Stimulated activated CD4-positive, alpha-beta T cell treated with anti-CD3 and anti-CD28 coated beads, Interleukin-1b, Interleukin-23, amount 100 ng/mL, for 4 hours (primary cell): ENCODE data around the gene CDC5L.
"Not testable (repeated sequence)": the region's sequence is repeated elsewhere in the genome, so short reads cannot be mapped to it uniquely, and the experiment has no call there.

ENCODE experiments used
- DNase-seq, 2 donors: peaks; one replicate each; pipeline ENCODE4 v3.0.0-alpha.2; 2020; ENCODE audit warnings: low read depth in 2 of 2

The CDC5L gene

DNA sequence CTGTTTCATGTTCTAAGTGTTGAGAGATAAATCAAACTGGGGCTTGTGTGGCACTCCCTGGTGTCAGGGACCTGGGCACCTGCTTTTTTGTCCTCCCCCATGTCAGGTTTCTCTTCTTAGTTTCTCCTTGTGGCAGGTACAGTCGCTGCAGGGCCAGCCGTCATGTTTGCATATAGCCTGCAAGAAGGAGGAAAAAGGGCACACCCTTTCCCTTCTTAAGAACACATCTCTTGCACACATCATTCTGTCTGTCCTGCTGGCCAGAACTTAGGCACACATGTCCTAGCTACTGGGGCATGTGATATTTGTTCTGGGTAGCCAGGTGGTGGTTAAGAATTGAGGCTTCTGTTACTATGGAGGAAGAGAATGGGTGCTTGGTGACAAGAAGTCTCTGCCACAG lies 27.9 kb downstream of the CDC5L start:
- no peak for DNase-seq

DNA sequence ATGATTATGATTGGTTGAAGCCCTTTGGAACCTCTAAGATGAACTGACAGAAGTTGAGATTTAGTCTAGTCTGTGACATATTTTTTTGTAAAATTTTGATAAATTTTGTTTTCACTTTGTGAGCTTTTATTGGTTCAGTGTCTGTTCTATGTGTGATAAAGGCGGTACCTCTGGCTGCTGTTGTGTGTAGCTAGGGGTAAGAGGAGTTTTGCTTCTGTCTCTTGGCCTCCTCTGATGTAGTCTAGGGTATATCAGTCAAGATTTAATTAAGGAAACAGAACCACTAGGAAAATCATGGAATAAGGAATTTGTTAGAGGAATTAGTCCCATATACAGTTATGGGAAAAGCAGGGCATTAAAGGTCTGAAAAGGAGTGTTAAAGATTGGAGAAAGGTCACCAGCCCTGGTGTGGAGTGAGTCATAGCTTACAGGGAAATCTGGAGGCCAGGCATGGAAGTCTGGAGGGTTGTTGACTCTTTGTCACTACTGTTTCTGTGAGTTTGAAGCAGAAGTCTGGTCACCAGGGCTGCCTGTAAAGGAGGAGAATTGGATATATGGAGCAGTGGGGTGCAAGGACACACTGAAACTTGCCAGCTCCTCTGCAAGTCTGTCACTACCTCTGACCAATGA lies 28.5 kb downstream of the CDC5L start:
- DNase-seq, result no peak

DNA sequence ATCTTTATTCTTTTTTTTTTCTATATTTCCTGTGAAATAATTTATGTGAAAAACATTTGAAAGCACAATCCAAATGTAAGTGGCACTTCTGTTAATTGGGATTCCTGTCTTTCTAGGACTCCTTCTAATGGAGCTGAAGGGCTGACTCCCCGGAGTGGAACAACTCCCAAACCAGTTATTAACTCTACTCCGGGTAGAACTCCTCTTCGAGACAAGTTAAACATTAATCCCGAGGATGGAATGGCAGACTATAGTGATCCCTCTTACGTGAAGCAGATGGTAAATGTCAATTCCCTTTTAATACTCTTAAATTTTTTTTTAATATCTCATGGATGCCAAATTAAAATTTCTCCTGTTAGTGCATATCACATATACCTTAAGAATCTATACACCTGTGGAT lies 35.0 kb downstream of the CDC5L start:
- no peak for DNase-seq

DNA sequence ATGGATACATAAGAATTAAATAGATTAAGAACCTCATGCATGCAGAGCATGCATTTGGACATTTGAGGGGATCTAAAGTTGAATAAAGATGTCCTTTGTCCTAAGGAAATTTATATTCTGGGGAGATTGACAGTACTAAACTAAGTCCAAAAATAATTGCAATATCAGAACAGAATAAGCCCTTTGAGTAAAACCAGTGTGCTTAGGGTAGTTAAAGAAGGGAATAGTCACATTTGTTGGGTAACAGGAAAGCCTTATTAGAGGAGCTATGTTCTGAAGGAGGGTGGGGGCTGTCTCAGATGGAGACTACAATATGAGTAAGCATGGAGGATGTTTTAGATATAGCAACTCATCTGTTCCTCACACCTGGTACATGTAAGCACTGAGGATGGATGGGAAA lies 35.8 kb downstream of the CDC5L start:
- DNase-seq, result no peak

DNA sequence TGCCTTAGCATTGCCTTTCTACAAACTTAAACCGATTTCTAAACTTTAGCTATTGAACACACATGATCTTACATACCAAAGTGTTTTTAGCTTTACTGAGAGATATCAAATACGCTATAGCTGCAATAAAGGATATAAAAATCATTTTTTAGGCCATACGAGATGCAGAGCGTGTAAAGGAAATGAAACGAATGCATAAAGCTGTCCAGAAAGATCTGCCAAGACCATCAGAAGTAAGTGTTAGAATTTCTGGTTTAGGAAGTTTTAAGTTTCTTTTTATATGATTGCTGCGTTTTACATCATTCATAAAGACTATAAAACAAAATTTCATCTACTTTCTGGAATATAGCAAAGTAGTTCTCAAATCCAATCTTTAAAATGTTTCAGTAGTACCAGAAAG lies 38.4 kb downstream of the CDC5L start:
- DNase-seq, result no peak

DNA sequence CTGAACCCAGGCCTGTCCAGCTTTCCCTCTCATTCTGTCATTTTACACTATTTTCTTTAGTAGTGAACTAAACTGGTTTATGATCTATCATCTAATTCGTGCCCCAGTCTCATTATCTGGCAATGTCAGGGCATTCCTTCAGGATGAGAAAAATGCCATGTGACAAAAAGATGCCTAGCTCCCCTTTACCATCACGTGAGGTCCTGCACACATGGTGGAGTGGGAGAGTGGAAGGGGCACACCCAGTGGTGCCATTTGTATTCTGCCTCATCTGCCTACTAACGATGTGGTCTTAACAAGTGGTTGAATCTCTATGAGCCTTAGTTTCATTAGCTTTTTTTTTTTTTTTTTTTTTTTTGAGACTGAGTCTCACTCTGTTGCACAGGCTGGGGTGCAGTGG lies 41.2 kb downstream of the CDC5L start:
- DNase-seq, result no peak

DNA sequence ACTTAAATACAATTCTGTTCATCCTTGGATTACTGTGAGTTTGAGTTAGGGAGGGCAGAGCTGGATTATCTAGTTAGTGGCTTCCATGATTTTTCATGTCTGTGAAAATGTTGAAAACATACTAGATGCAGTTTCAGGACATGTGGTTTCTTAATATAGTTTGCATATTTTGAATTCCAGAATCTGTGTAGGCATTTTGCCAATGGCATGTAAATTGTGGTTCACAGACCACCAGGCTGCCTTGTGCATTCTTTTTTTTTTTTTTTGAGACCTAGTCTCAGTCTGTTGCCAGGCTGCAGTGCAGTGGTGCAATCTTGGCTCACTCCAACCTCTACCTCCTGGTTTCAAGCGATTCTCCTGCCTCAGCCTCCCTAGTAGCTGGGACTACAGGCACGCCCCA lies 42.8 kb downstream of the CDC5L start:
- no peak for DNase-seq

DNA sequence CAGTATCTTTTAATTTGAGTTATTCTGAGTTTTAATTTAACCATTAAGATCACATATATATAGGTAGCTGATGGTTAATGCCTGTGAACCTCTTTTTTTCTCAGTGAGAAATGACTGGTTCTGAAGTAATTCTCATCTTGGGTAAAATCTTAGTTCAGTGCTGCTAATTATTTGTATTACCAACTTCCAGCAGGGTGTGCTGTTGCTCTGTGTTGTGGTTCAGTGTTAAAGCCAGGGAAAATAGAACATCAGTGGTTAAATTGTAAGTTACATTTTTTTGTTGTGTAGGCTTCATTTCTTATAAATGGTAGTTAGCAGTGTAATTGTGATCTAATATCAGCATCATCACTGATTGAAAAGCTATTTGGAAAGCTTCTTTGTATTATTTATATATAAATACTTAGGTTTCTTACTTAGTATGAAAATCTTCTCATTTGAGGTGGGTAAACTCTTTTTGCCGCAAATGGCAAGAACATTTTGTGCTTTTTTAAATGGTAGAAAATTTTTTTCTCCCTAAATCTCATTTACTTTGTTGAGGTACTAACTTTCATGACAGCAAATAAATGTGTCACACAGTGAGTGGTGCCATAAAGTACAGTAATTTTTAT lies 43.7 kb downstream of the CDC5L start:
- DNase-seq, result peak; percentile 7 to 12

DNA sequence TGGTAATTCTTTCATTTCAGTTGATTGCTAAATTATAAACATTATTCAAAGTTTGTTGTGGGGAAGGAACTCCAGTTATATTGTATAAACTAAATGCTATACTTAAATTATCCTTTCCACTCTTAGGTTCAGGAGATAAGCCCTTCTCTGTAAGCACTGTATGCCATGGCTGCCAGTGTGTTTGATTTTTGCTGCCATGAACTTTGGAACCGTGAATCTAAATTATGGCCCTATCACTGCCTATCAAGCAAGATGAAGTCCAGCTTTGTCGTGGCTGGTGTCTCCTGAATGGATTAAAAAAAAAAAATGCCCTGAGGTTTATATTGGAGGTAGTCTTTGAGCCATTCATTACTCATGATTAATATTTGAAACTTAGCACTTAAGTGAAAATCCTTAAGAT lies 44.7 kb downstream of the CDC5L start:
- no peak for DNase-seq

DNA sequence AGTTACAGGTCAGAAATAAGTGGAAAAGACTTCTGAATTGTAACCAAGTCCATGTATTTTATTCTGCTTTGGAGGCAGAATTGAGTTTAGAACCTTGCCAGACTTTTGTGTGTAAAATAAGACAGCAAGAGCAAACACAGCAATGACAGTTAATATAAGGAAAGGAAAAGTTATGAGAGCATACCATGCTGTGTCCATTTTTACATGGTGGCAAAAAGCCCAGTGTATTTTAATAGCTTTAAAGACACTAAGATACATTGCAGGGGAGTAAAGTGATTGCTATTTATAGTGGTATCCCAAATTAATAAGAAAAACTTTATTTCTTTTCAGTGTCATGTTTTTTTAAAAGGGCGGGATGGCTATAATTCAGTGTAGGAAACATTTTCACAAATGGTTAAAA lies 45.2 kb downstream of the CDC5L start:
- no peak for DNase-seq

DNA sequence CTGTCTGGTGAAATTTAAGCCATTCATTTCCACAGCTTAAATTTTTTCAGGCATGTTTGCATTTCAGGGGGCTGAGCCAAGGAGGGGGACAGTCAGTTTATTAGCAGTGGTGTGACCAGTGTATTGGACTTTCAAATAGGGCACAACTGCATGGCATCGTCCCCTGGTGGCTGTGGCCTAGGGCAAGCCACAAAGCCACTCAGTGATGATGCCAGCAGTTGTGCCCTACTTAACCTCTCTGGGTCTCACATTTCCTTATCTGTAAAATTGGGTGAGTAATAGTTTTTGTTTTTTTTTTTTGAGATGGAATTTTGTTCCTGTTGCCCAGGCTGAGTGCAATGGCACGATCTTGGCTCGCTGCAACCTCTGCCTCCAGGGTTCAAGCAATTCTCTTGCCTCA lies 48.0 kb downstream of the CDC5L start:
- DNase-seq, result no peak

DNA sequence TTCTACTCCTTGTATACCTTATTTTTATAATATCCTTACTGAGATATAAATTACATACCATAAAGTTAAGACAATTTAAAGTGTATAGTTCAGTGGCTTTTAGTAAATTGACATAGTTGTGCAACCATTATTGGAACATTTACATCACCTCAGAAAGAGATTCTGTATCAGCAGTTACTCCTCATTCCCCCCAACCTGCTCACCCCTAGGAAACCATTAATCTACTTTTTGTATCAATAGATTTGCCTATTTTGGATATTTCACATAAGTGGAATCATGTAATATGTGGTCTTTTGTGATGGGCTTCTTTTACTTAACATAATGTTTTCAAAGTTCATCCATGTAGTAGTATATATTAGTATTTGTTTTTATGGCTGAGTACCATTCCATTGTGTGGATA lies 51.3 kb downstream of the CDC5L start:
- no peak for DNase-seq

DNA sequence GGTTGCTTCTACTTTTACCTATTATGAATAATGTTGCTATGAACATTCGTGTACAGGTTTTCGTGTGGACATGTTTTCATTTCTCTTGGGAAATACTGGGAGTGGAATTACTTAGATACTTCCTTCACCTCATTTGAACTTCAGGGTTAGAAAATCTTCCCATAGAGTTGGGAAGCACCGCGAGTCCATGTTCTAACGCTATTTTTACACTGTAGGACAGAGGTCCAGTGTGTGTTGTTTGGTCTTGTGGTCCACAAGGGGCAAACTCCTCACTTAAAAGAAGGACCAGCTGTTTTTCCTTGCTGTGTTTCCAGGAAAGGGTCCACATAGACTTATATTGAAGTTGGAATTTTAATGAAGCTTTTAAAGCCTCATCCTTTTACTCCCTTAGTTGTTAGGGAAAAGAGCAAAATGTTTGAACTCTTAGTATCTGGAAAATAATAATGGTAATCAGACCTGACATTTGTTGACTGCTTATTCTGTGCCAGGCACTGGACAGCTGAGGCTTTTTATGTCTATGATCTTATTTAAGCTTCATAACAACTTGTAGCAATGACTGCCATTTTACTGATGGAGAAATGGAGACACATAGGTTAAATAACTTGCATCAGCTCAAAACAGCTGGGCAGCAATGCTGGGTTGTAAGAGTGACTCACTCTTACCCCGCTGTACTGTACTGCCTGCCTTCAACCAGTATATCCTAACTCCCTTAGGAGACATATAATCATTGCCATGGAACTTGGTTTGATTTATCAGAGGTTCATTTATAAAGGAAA lies 52.0 kb downstream of the CDC5L start:
- no peak for DNase-seq

DNA sequence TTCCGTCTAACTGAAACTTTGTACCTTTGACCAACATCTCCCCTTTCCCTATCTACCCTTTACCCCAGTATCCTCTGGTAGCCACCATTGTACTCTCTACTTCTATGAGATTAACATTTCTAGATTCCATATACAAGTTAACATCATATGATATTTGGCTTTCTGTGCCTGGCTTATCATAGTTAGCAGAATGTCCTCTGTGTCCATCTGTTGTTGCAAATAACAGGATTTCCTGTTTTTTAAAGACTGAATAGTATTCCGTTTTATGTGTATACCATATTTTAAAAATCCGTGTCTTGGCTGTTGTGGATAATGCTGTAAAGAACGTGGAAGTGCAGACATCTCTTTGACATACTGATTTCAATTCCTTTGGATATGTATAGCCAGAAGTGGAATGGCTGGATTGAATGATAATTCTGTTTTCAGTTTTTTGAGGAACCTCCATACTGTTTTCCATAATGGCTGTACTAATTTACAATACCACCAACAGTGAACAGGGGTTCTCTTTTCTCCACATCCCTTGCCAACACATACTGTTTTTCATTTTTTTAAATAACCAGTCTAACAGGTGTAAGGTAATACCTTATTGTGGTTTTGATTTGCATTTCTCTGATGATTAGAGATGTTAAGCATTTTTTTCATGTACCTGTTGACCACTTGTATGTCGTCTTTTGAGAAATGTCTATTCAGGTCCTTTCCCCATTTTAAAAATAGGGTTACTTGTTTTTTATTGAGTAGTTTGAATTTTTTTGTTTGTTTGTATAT lies 53.8 kb downstream of the CDC5L start:
- DNase-seq, result no peak

DNA sequence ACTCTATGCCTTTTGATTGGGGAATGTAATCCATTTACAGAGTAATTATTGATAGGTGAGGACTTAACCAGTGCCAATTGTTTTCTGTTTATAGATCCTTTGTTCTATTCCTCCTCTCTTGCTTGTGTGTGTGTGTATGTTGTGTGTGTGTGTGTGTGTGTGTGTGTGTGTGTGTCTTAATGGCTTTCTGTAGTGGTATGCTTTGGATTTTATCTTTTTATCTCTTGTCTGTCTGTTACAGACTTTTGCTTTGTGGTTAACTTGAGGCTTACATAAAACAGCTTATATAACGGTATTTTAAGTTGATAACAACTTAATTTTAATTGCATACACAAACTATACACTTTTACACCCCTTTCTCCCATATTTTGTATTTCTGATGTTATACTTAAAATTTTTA lies 54.7 kb downstream of the CDC5L start:
- DNase-seq, result no peak

DNA sequence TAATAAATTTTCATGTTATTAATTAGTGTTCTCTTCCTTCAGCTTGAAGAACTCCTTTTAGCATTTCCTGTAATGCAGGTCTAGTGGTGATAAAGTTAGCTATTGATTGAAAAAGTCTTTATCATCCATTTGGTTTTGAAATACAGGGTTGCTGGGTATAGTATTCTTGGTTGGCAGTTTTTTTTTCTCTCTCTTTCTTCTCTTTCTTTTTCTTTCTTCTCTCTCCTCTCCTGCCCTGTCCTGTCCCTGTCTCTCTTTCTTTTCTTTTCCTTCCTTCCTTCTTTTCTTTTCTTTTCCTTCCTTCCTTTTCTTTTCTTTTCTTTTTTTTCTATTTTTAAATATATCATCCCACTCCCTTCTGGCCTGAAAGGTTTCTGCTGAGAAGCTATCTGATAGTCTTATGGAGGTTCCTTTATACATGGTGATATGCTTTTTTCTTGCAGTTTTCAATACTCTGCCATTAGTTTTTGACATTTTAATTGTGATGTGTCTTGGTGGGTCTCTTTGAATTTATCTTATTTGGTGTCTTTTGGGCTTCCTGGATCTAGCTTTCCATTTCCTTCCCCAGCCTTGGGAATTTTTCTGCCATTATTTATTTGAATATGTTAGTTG lies 55.4 kb downstream of the CDC5L start:
- no peak for DNase-seq

DNA sequence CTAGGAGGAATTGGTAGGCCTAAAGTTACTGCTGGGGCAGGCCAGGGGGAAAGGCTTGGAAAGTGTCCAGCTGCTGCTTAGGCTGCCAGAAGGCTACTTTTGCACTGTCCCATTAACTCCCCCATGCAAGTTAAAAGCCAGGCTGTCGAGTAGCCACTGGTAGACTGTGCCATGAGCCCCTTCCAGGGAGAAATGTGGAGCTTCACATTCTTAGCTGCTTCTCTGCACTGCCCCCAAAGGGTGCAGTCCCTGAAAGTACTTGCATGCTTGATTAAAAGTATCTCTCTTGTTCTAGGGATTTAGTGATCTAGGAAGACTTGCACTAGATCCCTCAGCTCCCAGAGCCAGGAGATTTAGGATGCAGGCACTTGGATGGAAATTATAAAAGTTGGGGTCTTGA lies 57.3 kb downstream of the CDC5L start:
- DNase-seq, result no peak

DNA sequence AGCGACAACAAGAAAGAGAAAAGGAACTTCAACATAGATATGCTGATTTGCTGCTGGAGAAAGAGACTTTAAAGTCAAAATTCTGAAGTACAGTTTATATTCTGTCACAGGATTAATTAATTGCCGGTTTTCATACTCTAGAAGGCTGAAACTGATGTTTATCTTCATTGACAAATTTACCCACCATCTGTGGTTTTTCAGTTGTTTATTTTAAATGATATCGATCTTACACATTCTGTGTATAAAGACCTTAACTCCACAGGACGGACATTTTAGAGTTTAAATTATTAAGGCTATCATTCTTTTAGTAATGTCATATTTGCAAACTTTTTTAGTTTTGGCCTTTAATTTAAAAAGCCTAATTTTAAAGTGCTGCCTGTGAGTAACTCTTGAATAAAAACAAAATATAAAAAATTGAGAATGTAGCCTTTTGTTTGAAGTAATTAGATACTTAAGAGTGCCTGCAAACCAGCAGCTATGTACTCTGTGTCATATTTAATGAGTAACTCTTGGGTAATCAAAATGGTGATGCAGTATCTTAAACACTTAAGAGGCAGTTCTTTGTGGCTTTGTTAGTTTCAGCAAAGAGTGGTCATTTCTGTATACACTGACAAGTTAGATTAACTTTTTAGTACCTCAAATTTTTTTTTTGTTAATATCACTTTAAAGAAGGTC lies 59.3 kb downstream of the CDC5L start:
- DNase-seq, result no peak

DNA sequence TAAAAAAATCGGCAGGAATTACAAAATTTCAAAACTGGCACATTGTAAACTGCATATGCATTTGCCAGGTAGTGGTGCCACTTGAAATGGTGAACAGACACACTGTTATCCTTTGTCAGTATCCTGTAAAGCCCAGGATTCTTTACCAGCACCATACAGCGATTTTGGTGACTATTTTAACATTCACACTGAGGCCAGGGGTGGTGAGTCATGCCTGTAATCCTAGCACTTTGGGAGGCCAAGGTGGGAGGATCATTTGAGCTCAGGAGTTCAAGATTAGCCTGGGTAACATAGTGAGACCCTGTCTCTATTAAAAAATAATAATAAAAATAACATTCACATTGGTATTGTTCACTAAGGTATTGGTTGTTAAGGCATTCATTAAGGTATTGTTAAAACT lies 61.7 kb downstream of the CDC5L start:
- not testable (repeated sequence) for DNase-seq

DNA sequence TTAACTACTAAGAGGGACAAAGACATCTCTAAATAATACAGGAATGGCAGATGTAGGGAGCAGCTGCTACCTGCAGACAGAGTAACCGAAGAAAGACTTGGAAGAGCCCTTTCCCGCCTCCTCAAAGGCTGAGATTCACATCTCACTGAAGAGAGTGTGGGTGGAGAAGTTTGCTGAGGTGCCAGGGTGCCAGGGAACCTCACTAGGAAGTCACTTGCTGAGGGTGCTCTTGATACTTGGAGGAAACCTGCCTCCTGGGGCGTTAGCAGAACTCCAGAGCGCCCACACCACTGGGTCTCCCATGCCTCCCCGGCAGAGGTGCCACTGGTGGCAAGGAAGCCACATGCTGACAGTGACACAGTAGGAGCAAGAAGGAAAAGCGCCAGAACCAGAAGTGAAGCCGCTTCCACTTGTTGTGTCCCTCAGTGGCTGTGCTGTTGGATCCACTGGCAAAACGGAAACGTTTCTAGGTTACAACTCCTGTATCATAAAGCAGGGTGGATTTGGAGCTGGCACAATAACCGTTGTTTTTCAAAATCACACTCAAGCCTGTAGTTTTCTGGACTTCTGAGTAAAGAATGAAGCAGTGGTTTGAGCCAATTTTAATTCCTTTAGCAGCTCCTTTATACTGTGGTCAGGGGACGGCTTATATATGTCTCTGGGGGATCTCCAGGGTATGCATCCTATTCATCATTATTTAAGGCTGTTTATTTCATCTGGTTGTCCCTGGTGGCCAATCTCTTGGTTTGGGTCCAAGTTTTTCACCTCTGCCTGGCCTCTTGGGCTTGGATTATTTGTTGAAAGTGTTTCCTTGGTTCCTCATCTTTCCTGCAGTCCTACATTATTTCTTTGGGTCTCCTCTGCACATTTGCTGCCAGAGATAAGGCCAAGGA lies 64.5 kb downstream of the CDC5L start:
- DNase-seq, result no peak

DNA sequence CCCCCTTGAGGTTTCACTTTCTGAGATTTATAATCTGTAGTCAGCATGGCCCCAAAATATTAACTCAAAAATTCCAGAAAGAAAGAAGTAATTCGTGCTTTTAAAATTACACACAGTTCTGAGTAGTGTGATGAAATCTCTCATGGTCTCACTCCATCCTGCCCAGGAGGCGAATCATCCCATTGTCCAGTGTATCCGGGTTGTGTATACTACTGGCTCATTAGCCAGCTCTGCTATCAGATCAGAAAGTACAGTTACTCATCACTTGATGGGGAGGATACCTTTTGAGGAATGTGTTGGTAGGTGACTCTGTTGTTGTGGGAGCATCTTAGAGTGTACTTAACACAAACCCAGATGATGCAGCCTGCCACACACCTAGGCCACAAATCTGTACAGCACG lies 65.2 kb downstream of the CDC5L start:
- no peak for DNase-seq
